Measurements from ENCODE around the gene METTL4.

The METTL4 gene

GRCh38 chr18:2610549-2610948, 39.2 kb upstream of the METTL4 start:
- Histone ChIP-seq H3K4me3 (ENCODE audit: low read depth, low read length) (no peak overlapping the region), H3K27ac (no peak overlapping the region), H3K9ac (no peak overlapping the region), H3K4me2 (ENCODE audit: low read length) (no peak overlapping the region), H2AFZ (no peak overlapping the region), H3K27me3 (ENCODE audit: control insufficient read depth, insufficient read depth, low read length) (no peaks in the 10 kb centered on the region), H3K9me3 (ENCODE audit: control insufficient read depth, low read length) (no peaks in the 10 kb centered on the region), H3K79me2 (no peaks in the 10 kb centered on the region), H3K36me3 (ENCODE audit: control insufficient read depth, insufficient read depth, low read length) (no peaks in the 10 kb centered on the region), H3K4me1 (no peaks in the 10 kb centered on the region)
- no peak for TF ChIP-seq CTCF (IDR thresholded peaks at IDR 0.05)

GRCh38 chr18:2609604-2610003, 38.3 kb upstream of the METTL4 start:
- Histone ChIP-seq H3K9me3 (ENCODE audit: control insufficient read depth, low read length) (no peaks in the 10 kb centered on the region), H3K36me3 (ENCODE audit: control insufficient read depth, insufficient read depth, low read length) (no peaks in the 10 kb centered on the region), H3K4me3 (ENCODE audit: low read depth, low read length) (no peak overlapping the region), H3K4me1 (no peaks in the 10 kb centered on the region), H3K27ac (no peak overlapping the region), H3K79me2 (no peaks in the 10 kb centered on the region), H3K27me3 (ENCODE audit: control insufficient read depth, insufficient read depth, low read length) (no peaks in the 10 kb centered on the region), H3K9ac (no peak overlapping the region), H2AFZ (no peak overlapping the region), H3K4me2 (ENCODE audit: low read length) (no peak overlapping the region)
- no peak for TF ChIP-seq CTCF (IDR thresholded peaks at IDR 0.05)

- no peak overlapping the region for H3K4me2 ChIP-seq (ENCODE audit: low read length)
- no peak overlapping the region for H3K27ac ChIP-seq
- no peak overlapping the region for H3K4me3 ChIP-seq (ENCODE audit: low read depth, low read length)
- no peaks in the 10 kb centered on the region for H3K9me3 ChIP-seq (ENCODE audit: control insufficient read depth, low read length)
- H3K9ac ChIP-seq, result no peak overlapping the region
- H3K36me3 ChIP-seq (ENCODE audit: control insufficient read depth, insufficient read depth, low read length), result no peaks in the 10 kb centered on the region
- H3K79me2 ChIP-seq, result no peaks in the 10 kb centered on the region
- no peaks in the 10 kb centered on the region for H3K27me3 ChIP-seq (ENCODE audit: control insufficient read depth, insufficient read depth, low read length)
- no peaks in the 10 kb centered on the region for H3K4me1 ChIP-seq
- H2AFZ ChIP-seq, result no peak overlapping the region
- no peak for TF ChIP-seq CTCF (IDR thresholded peaks at IDR 0.05)
These were observed 35.0 kb upstream of the METTL4 start for GRCh38 chr18:2606335-2606734.

GRCh38 chr18:2602844-2603243, 31.5 kb upstream of the METTL4 start:
- Histone ChIP-seq H3K27me3 (ENCODE audit: control insufficient read depth, insufficient read depth, low read length) (no peaks in the 10 kb centered on the region), H3K4me2 (ENCODE audit: low read length) (no peak overlapping the region), H3K27ac (no peak overlapping the region), H2AFZ (peak overlapping the region; percentile 18), H3K36me3 (ENCODE audit: control insufficient read depth, insufficient read depth, low read length) (no peaks in the 10 kb centered on the region), H3K4me3 (ENCODE audit: low read depth, low read length) (no peak overlapping the region), H3K4me1 (no peaks in the 10 kb centered on the region), H3K79me2 (no peaks in the 10 kb centered on the region), H3K9me3 (ENCODE audit: control insufficient read depth, low read length) (no peaks in the 10 kb centered on the region), H3K9ac (no peak overlapping the region)
- no peak for TF ChIP-seq CTCF (IDR thresholded peaks at IDR 0.05)

- Histone ChIP-seq H3K9me3 (ENCODE audit: control insufficient read depth, low read length) (no peaks in the 10 kb centered on the region), H3K27ac (no peak overlapping the region), H3K4me1 (no peaks in the 10 kb centered on the region), H3K79me2 (no peaks in the 10 kb centered on the region), H3K36me3 (ENCODE audit: control insufficient read depth, insufficient read depth, low read length) (no peaks in the 10 kb centered on the region), H2AFZ (no peak overlapping the region), H3K4me2 (ENCODE audit: low read length) (no peak overlapping the region), H3K9ac (no peak overlapping the region), H3K27me3 (ENCODE audit: control insufficient read depth, insufficient read depth, low read length) (no peaks in the 10 kb centered on the region), H3K4me3 (ENCODE audit: low read depth, low read length) (no peak overlapping the region)
- TF ChIP-seq CTCF (IDR thresholded peaks at IDR 0.05), result no peak
These were observed 26.3 kb upstream of the METTL4 start for GRCh38 chr18:2597639-2598038.
